Fibroblast of mammary gland (primary cell): ENCODE results near the gene PDE4B.

Experiments
- DNase-seq: peaks from one replicate; pipeline ENCODE4 v3.0.0-alpha.2; 2010; ENCODE audit warnings: low read depth
- H3K4me3 ChIP-seq: 2 replicates; pipeline ENCODE4 v1.5.1; 2011; ENCODE audit warnings: low read depth, mild to moderate bottlenecking, low read length, moderate library complexity; ENCODE audit not compliant: control insufficient read depth
- CTCF ChIP-seq: conservative IDR thresholded peaks from 2 replicates; pipeline ENCODE4 v1.5.1; 2011; ENCODE audit warnings: low read depth, low read length, inconsistent platforms; ENCODE audit not compliant: control insufficient read depth, insufficient read depth

PDE4B gene

GRCh38 chr1:66291531-66291864 is 498.8 kb downstream of the PDE4B start:
- no peak overlapping the region for H3K4me3 ChIP-seq
- DNase-seq, result no peak
- no peak for TF ChIP-seq CTCF

GRCh38 chr1:66292305-66292704 is 499.6 kb downstream of the PDE4B start:
- no peak for DNase-seq
- H3K4me3 ChIP-seq, result no peak overlapping the region
- no peak for TF ChIP-seq CTCF

GRCh38 chr1:66292944-66293343 is 500.2 kb downstream of the PDE4B start:
- no peak overlapping the region for H3K4me3 ChIP-seq
- no peak for TF ChIP-seq CTCF
- no peak for DNase-seq

GRCh38 chr1:66294707-66295370 is 502.1 kb downstream of the PDE4B start:
- no peak for TF ChIP-seq CTCF
- DNase-seq, result peak; percentile 77
- H3K4me3 ChIP-seq, result no peak overlapping the region

- no peak for DNase-seq
- no peak for TF ChIP-seq CTCF
Measured at GRCh38 chr1:66295803-66296202, 503.1 kb downstream of the PDE4B start.

GRCh38 chr1:66296370-66296769 is 503.7 kb downstream of the PDE4B start:
- DNase-seq, result no peak
- H3K4me3 ChIP-seq, result no peak overlapping the region
- TF ChIP-seq CTCF, result no peak

More at GRCh38 chr1:66295803-66296202, 503.1 kb downstream of the PDE4B start:
- no peak overlapping the region for H3K4me3 ChIP-seq

GRCh38 chr1:66296951-66297350 is 504.3 kb downstream of the PDE4B start:
- TF ChIP-seq CTCF, result no peak
- H3K4me3 ChIP-seq, result no peak overlapping the region
- DNase-seq, result peak; percentile 35
